Left kidney (tissue), 1 donor: Measurements from ENCODE around the gene TAC1. TPM values are rescaled to one million over a fixed set of nuclear protein-coding genes. Genes with fewer than 3 reads are reported as not detected.

ENCODE experiments used
- polyA plus RNA-seq: library from polyadenylated mRNA; unstranded; fragments of 120-200 nt; gene quantifications from one replicate; pipeline ENCODE4 v1.2.1, GENCODE V29; 2013; ENCODE audit not compliant: insufficient read length

TAC1 gene
- polyA plus RNA-seq, 1 donor: 0.95 TPM

Other genes with a start within 250 kb of the TAC1 start
- gene ASNS, start 140.3 kb downstream of the TAC1 start, polyA plus RNA-seq: 37.2 TPM